AG20443 (cell line): ENCODE measurements around the gene KIF27.
"Not testable (repeated sequence)": the region's sequence is repeated elsewhere in the genome, so short reads cannot be mapped to it uniquely, and the experiment has no call there.

Source experiments
- DNase-seq: peaks from one replicate; pipeline ENCODE4 v3.0.0; 2012; ENCODE audit warnings: low spot score, mixed read lengths

KIF27 gene

GRCh38 chr9:83933790-83934189 lies 12.6 kb upstream of the KIF27 start:
- DNase-seq = no peak

GRCh38 chr9:83932851-83933250 lies 11.6 kb upstream of the KIF27 start:
- DNase-seq = no peak

- DNase-seq = no peak
Observed at GRCh38 chr9:83932011-83932410, 10.8 kb upstream of the KIF27 start.

GRCh38 chr9:83930881-83931280 lies 9.6 kb upstream of the KIF27 start:
- no peak for DNase-seq

GRCh38 chr9:83927591-83927990 lies 6.4 kb upstream of the KIF27 start:
- DNase-seq = no peak

GRCh38 chr9:83920469-83920926 lies 734 bp downstream of the KIF27 start:
- peak; percentile 29 for DNase-seq

DNA sequence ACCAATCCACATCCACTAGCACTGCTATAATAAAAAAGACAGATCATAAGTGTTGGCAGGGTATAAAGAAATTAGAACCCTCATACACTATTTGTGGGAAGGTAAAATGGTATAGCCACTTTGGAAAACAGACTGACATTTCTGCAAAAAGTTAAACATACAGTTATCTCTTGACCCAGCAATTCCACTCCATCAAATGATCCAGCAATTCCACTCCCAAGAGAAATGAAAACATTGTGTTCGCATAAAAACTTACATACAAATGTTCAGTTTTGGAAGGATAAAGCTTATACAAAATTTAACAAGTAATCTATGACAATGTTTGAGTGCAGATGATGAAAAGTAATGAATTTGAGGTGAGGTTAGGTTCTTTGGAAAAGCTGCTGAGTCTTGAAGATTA lies 2.1 kb downstream of the KIF27 start:
- no peak for DNase-seq

DNA sequence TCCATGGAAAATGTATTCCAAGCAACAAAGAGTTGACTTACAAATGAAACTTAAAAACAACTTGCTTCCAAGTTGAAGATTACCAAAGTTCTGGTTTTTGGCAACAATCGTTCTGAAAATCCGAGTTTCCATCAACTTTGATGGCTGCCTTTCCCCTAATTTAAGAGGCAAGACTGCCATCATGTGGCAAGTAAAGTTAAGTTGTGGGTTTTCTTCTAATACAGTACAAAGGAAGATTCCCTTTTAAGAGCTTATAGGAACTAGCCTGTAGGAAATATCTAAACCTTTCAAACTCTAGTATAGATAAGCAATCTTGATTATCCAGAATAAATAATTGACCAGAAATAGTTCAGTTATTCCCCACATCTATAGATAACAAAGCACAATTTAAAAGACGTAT lies 9.0 kb downstream of the KIF27 start:
- DNase-seq = not testable (repeated sequence)

DNA sequence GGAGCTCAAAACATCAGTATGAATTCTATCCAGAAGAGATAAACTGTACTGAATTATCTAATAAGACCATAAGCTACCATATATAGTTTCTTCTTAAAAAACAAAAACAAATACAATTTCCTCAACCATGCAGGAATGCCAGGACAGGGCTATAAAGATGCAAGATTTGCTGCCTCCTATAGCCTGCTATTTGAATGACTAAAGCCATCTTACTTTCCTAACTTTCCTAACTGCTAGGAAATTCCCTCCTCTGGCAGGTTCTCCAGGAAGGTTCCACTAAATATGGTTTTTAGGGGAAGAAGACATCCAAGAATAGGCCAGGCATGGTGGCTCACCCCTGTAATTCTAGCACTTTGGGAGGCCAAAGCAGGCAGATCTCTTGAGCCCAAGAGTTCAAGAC lies 15.1 kb downstream of the KIF27 start:
- no peak for DNase-seq

DNA sequence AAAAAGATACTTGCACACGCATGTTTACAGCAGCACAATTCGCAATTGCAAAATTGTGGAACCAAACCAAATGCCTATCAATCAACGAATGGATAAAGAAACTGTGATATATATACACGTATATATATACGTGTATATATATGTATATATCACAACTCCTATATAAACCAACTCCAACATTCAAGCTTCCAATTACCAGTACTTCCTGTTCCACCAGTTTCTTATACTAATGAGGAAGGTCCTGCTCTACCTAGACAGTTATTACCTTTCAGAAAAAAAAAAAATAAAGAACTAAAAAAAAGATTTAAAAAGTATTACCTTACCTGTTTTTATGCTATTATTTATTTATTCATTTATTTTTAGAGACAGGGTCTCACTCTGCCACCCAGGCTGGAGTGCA lies 20.6 kb downstream of the KIF27 start:
- not testable (repeated sequence) for DNase-seq

- not testable (repeated sequence) for DNase-seq
Observed at GRCh38 chr9:83894301-83894700, 26.9 kb downstream of the KIF27 start.

DNA sequence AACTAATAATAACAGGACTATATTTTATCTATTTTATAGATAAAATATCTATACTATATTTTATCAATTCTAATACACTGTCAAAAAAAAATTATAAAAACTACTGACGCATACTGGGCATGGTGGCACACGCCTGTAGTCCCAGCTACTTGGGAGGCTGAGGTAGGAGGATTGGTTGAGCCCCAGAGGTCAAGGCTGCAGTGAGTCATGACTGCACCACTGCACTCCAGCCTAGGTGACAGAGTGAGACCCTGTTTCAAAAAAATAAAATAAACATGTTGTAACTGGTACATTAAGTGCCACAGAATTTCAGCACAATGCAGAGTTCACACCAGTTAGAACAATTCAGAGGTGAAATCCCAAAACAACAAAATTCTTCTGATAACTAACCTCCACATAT lies 34.7 kb downstream of the KIF27 start:
- DNase-seq = not testable (repeated sequence)

DNA sequence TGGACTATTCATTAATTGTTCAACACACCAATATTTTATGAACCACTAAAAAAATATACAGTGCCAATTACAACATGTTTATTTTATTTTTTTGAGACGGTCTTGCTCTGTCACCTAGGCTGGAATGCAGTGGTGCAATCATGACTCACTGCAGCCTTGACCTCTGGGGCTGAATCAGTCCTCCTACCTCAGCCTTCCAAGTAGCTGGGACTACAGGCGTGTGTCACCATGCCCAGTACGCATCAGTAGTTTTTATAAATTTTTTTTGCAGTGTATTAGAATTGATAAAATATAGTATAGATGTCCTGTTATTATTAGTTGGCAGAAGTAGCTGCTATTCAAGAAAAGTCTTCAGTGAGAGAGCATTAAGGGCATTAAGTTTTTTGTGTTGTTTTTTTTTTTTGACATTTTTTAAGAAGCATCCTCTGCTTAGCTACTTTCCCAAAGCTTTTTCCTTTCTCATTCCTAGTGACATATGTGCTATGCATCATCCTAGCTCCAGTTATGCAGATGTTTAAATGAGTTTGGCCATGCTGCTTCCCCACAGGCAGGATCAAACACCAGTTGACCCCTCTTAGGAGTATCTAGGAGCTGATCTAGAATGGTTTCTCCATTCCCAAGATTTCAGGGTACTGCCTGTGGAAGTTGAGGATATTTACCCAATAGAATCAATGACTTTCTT lies 35.5 kb downstream of the KIF27 start:
- peak; percentile 31 for DNase-seq

DNA sequence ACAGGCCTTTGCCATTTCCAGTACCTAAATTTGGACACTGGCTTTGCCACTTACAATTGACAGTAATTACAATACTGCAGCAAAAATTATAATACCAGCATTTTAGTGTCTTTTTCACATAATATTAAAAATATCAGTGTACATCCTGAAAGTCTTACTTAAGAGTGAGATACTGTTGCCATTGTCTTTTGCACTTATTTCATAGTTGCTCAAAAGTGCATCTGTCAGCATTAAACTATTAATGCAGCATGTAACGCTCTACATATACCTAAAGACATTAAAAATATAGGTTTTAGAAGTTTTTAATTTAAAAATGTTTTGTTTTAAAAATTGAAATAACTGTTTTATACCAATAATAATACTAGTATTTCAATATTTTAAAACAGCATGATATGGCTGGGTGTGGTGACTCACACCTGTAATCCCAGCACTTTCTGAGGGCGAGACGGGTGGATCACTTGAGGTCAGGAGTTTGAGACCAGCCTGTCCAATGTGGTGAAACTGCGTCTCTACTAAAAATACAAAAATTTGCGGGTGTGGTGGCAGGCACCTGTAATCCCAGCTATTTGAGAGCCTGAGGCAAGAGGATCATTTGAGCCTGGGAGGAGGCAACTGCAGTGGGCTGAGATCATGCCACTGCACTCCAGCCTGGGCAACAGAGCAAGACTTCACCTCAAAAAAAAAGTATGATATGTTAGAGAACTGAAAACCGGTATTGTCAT lies 39.4 kb downstream of the KIF27 start:
- not testable (repeated sequence) for DNase-seq

- DNase-seq = not testable (repeated sequence)
Observed at GRCh38 chr9:83875559-83875958, 45.7 kb downstream of the KIF27 start.

DNA sequence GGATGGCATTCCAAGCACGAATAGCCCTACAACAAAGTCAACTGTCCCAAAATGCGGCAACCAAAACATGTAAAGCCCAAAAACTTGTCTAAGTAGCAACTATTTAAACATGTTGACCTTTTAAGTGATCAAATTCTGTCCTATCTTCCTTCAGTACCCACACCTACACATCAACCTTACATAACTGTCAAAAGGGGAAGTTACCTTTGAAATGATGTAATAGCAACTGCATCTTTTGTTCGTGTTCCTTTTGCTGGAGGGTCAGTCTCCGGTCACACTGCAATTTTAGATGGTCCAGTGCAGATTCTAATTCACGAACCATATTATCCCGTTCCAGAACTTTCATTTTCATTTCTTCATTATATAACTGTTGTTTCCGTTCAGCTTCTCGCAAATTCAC lies 71.3 kb downstream of the KIF27 start:
- DNase-seq = not testable (repeated sequence)

- not testable (repeated sequence) for DNase-seq
Observed at GRCh38 chr9:83837070-83837643, 84.1 kb downstream of the KIF27 start.

DNA sequence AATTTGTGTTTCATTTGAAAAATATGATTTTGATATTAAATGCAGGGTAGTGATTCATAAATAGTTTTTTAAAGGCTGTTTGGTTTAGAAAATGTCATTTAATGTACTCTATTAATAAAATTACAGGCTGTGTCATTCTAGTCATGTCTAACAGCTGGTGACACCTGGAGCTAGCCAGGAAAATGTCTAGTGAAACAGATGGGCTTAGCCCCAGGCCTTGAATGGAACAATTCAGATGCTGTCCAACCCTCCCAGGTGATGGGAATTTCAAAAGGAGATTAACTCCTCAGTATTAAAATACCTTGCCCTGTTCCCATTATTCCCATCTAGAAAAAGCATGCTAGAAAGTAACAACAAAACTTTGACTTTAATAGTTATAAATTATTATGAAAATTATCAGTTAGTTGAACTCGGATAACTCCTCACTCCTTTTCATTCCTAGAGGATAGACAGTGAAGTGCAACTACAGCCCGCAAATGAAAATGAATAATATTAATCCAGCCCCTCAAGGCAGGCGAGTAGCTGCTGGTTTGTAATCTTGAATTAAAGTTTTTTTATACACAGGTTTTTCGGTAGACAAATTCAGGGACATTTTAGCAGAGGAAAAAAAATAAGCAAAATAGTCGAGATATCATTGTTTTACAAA lies 90.7 kb downstream of the KIF27 start:
- not testable (repeated sequence) for DNase-seq

DNA sequence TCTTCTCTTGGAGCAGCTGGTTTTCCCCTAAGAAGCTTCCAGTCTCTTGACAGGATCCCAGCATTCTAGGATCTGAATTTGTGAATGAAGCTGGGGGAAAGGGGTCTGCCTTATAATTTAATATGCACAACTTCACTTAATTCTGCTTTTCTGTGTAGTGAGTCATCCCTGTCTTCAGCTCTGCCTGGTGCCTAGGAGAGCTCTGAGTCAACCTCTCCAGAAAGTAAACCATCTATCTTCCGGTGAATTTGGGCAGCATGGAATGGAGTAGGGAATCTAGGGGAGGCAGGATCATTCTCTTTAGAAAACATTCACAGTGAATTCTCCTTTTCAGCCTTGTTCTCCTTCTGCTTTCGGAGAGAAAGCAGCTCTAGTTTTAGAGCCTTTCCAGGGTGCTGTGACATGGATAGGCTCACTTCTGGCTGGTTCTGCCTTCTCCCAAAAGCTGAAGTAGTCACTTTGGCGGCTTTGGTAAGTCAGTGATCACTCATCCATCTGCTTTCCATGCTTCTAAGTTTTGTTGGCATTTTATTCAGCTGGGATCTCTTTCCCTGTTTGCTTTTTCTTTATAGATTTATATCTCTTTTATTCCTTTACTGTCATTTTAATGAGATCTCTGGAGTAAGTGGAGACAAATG lies 96.1 kb downstream of the KIF27 start:
- DNase-seq = peak; percentile 33

GRCh38 chr9:83817356-83818278 lies 103.6 kb downstream of the KIF27 start, which contains the start of gene GKAP1:
TSS of gene GKAP1 (minus strand) at chr9:83817769. CDS start at chr9:83806517, 11,252 bp downstream.
- DNase-seq = peak; percentile 77

DNA sequence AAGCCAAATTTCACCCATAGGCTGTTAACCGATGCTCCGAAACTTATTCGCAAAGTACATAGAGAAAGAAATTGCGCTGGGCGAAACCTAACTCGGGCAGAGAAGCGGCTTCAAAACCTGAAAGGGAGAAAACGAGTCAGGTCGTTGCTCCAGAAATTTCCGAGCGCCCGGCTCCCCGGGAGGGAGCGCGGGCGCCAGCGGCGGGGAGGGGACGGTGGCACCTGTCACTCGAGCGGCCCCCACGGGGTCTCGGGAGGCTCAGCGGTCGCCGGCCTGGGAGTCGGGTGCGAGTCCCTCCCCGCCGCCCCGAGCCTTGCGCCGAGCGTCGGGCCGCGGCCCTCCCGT lies 104.2 kb downstream of the KIF27 start:
- DNase-seq = not testable (repeated sequence)
